OCI-LY7 (cell line): ENCODE results near the gene FAM111B. TPM values are rescaled to one million over a fixed set of nuclear protein-coding genes. Genes with fewer than 3 reads are reported as not detected.
"Not testable (repeated sequence)": the region's sequence is repeated elsewhere in the genome, so short reads cannot be mapped to it uniquely, and the experiment has no call there.

ENCODE experiments used
- BruUV-seq: library from RNA; stranded (reverse); fragments of 400-500 nt; replicated peaks from 2 replicates; lab custom pipeline; 2021; lab: Mats Ljungman, UMichigan
- CTCF ChIA-PET: fragments of 300-600 bp; sonication (Branson Sonifier 250); formaldehyde crosslinking; loops from one replicate; lab custom pipeline; 2022; ENCODE audit warnings: antibody characterized with exemption; ENCODE audit not compliant: unreplicated experiment; lab: Charles Lee
- POLR2A ChIA-PET: fragments of 300-600 bp; sonication (Branson Sonifier 250); formaldehyde crosslinking; loops from one replicate; lab custom pipeline; 2022; ENCODE audit warnings: antibody characterized with exemption; lab: Charles Lee
- DNase-seq: peaks from one replicate; pipeline ENCODE4 v3.0.0-alpha.2; 2015; ENCODE audit warnings: low spot score
- H2AFZ ChIP-seq: fragments of 200-600 bp; sonication (generic), shearing (Covaris generic); 2 replicates; pipeline ENCODE4 v1.6.1; 2014; ENCODE audit warnings: mild to moderate bottlenecking, antibody characterized with exemption, low read length, moderate library complexity
- H3K27ac ChIP-seq: fragments of 200-600 bp; sonication (generic); 2 replicates; pipeline ENCODE4 v1.5.1; 2014; ENCODE audit warnings: mixed run types, low read depth, mild to moderate bottlenecking, moderate library complexity, low read length, inconsistent platforms; ENCODE audit not compliant: poor library complexity, severe bottlenecking
- H3K36me3 ChIP-seq: fragments of 200-600 bp; sonication (generic); 2 replicates; pipeline ENCODE4 v1.6.1; 2014; ENCODE audit warnings: mild to moderate bottlenecking, antibody characterized with exemption, low read length, moderate library complexity, mixed read lengths; ENCODE audit not compliant: insufficient read depth
- H3K4me1 ChIP-seq: fragments of 200-600 bp; sonication (generic); 2 replicates; pipeline ENCODE4 v1.5.1; 2014; ENCODE audit warnings: mild to moderate bottlenecking, low read length; ENCODE audit not compliant: insufficient read depth, poor library complexity, severe bottlenecking
- H3K4me2 ChIP-seq: fragments of 200-600 bp; sonication (generic); 2 replicates; pipeline ENCODE4 v1.6.1; 2014; ENCODE audit warnings: mild to moderate bottlenecking, low read length
- H3K4me3 ChIP-seq: fragments of 200-600 bp; sonication (generic); 2 replicates; pipeline ENCODE4 v1.5.1; 2014; ENCODE audit warnings: mild to moderate bottlenecking, low read depth, low read length; ENCODE audit not compliant: poor library complexity, severe bottlenecking
- H3K79me2 ChIP-seq: fragments of 200-600 bp; sonication (generic); 2 replicates; pipeline ENCODE4 v1.6.1; 2016; ENCODE audit warnings: low read depth, mild to moderate bottlenecking, low read length, moderate library complexity, mixed read lengths; ENCODE audit not compliant: insufficient read depth
- H3K9me2 ChIP-seq: fragments of 200-600 bp; sonication (generic); 2 replicates; pipeline ENCODE4 v1.6.1; 2016; ENCODE audit warnings: mild to moderate bottlenecking, low read length, mixed read lengths; ENCODE audit not compliant: insufficient read depth
- H3K9me3 ChIP-seq: fragments of 200-600 bp; sonication (generic); 2 replicates; pipeline ENCODE4 v1.6.1; 2014; ENCODE audit warnings: mild to moderate bottlenecking, mixed run types, low read length, mixed read lengths
- H4K20me1 ChIP-seq: fragments of 200-600 bp; sonication (generic); 2 replicates; pipeline ENCODE4 v1.6.1; 2014; ENCODE audit warnings: mild to moderate bottlenecking, antibody characterized with exemption, low read length, moderate library complexity, mixed read lengths; ENCODE audit not compliant: insufficient read depth
- EZH2phosphoT487 ChIP-seq: fragments of 200-600 bp; sonication (generic); IDR thresholded peaks from 2 replicates; pipeline ENCODE4 v1.6.1; 2018; ENCODE audit warnings: low read depth, borderline replicate concordance, mild to moderate bottlenecking, mixed run types, antibody characterized with exemption, low read length, moderate library complexity, mixed read lengths
- intact Hi-C: fragments of 100-400 bp; cut with micrococcal nuclease; formaldehyde crosslinking; loops from one replicate; pipeline ENCODE4 v1.10.0; 2022; ENCODE audit not compliant: unreplicated experiment
- total RNA-seq, 2 experiments: library from RNA; depleted of rRNA in 1 of 2; stranded (reverse); fragments of >200 nt in 1 of 2; shearing (Covaris generic) in 1 of 2; gene quantifications; 2 replicates each; pipeline ENCODE4 v1.2.3, GENCODE V29; 2014 to 2022
- TF ChIP-seq, protein P1 (sequence below): fragments of 200-600 bp; sonication (generic); conservative IDR thresholded peaks from 2 replicates; pipeline ENCODE4 v1.5.1; 2014; ENCODE audit warnings: mild to moderate bottlenecking, antibody characterized with exemption, low read length, moderate library complexity, mixed read lengths

The FAM111B gene
- total RNA-seq, 2 experiments from 2014 or later: 37.6 to 38.1 TPM

DNA sequence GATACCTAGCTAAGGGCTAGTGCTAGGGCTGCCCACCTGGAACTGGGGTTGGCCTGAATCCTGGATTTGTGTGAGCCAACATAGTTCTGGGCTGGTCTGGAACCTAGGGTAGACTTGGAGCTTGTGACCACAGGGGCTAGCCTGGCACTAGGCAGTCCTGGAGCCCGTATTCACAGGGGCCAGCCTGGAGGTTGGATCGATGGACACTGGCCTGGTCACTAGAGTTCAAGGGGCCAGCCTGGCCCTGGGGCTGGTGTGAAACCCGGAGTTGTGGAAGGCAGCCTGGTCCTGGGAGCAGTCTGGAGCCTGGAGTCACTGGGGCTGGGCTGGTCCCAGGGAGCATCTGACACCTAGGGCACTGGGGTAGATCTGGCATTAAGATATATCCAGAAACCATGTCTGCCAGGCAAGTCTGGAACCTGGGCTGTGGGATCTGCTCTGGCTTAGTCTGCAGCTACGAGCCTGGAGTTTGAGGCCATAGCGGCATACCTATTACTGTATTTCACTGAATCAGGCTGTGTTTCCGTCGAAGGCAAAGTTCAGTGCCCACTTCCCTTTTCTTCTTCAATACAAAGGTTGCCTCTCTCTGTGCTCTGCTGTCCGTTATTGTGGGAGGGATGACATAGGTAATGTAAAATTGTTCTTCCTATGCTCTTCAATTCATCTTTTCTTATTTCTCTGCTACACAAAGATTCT, 30.0 kb upstream of the FAM111B start:
- peak overlapping the region; percentile 80 for H3K27ac ChIP-seq
- no peaks in the 10 kb centered on the region for H3K9me2 ChIP-seq
- H2AFZ ChIP-seq: peak overlapping the region; percentile 81
- H3K4me1 ChIP-seq: peaks cover 47% of the 10 kb centered on the region
- H3K79me2 ChIP-seq: no peaks in the 10 kb centered on the region
- H3K4me3 ChIP-seq: peak overlapping the region; percentile 46
- no peaks in the 10 kb centered on the region; the same call in 1 of the 2 replicates for H3K36me3 ChIP-seq
- DNase-seq: peak; percentile 87
- H4K20me1 ChIP-seq: no peaks in the 10 kb centered on the region
- BruUV-seq: no TSS peak
- ChIA-PET CTCF (no interaction called here), POLR2A (interaction anchor here (0.8 to 1.7 kb wide), 9 partner anchors 11 to 330 kb away, joined by 3 to 12 read pairs (median 4); no protein-coding TSS in a partner anchor)
- peaks cover 14% of the 10 kb centered on the region; the same call in 1 of the 2 replicates for H3K9me3 ChIP-seq
- intact Hi-C loops: loop anchor here (2.0 kb wide), 1 partner anchor 26 kb away; no protein-coding TSS in a partner anchor
- TF ChIP-seq, protein P1, sequence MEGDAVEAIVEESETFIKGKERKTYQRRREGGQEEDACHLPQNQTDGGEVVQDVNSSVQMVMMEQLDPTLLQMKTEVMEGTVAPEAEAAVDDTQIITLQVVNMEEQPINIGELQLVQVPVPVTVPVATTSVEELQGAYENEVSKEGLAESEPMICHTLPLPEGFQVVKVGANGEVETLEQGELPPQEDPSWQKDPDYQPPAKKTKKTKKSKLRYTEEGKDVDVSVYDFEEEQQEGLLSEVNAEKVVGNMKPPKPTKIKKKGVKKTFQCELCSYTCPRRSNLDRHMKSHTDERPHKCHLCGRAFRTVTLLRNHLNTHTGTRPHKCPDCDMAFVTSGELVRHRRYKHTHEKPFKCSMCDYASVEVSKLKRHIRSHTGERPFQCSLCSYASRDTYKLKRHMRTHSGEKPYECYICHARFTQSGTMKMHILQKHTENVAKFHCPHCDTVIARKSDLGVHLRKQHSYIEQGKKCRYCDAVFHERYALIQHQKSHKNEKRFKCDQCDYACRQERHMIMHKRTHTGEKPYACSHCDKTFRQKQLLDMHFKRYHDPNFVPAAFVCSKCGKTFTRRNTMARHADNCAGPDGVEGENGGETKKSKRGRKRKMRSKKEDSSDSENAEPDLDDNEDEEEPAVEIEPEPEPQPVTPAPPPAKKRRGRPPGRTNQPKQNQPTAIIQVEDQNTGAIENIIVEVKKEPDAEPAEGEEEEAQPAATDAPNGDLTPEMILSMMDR: no peak
- TF ChIP-seq EZH2phosphoT487: no peak
- H3K4me2 ChIP-seq: peak overlapping the region; percentile 68

DNA sequence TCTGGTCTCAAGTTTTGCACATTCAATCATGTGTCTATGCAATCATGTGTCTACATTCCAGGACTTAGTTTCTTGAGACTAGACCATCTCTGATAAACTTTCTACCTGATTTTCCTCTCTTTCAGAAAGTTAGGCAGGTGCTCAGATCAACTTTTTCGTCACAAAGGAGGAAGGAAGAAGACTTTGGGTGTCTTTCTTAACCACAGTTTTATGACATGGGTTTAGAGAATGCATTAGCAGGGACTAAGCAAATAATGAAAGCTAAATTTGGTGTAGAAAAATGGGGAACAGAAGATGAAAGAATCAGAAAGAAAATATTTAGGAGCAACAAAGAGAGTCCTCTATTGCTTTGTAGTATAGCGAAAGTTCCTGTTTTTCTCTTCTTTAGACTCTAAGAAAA, 28.6 kb upstream of the FAM111B start:
- CTCF ChIA-PET: no interaction called here
- no TSS peak for BruUV-seq
- POLR2A ChIA-PET: interaction anchor here (0.7 to 1.7 kb wide), 9 partner anchors 9 to 1399 kb away, joined by 3 to 8 read pairs (median 4); partner anchors contain the start of gene PATL1

DNA sequence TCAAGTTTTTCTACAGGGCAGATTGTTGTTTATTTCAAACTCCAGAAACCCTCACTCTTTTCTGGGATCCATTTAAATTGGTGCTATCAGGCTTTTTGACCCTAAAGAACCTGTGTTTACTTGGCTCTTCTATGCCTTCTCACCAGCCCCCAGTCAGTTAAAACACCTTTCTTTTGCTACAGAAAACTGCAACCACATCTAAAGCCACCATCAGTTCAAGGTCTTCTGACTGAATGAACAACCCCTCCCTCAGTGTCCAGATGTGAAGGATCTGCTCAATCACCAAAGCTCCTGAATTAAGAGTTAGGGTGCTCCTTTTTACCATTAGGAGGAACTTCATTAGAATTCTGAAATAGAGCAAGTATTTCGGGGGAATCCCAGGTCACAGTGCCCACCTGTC, 28.0 kb upstream of the FAM111B start:
- Histone ChIP-seq H3K79me2 (no peaks in the 10 kb centered on the region), H3K36me3 (no peaks in the 10 kb centered on the region; the same call in 1 of the 2 replicates), H3K4me1 (peaks cover 42% of the 10 kb centered on the region), H2AFZ (peak overlapping the region; percentile 81; the same call in 1 of the 2 replicates), H3K9me2 (no peaks in the 10 kb centered on the region), H3K27ac (peak overlapping the region; percentile 80), H3K4me3 (peak overlapping the region; percentile 46), H3K4me2 (peak overlapping the region; percentile 68), H3K9me3 (peaks cover 13% of the 10 kb centered on the region; the same call in 1 of the 2 replicates), H4K20me1 (no peaks in the 10 kb centered on the region)
- ChIA-PET CTCF (no interaction called here), POLR2A (interaction anchor here (0.7 to 1.7 kb wide), 10 partner anchors 9 to 1399 kb away, joined by 3 to 8 read pairs (median 4); partner anchors contain the start of gene PATL1)
- DNase-seq: no peak
- intact Hi-C loops: no loop called here
- no peak for TF ChIP-seq EZH2phosphoT487
- TF ChIP-seq, protein P1: no peak
- BruUV-seq: no TSS peak

More for the DNA sequence above, 28.6 kb upstream of the FAM111B start:
- H3K36me3 ChIP-seq: no peaks in the 10 kb centered on the region; the same call in 1 of the 2 replicates
- intact Hi-C loops: no loop called here
- peak overlapping the region; percentile 68 for H3K4me2 ChIP-seq
- H3K27ac ChIP-seq: peak overlapping the region; percentile 80
- no peaks in the 10 kb centered on the region for H3K9me2 ChIP-seq
- H4K20me1 ChIP-seq: no peaks in the 10 kb centered on the region
- peak; percentile 65 for DNase-seq
- peaks cover 43% of the 10 kb centered on the region for H3K4me1 ChIP-seq
- H3K9me3 ChIP-seq: peaks cover 14% of the 10 kb centered on the region; the same call in 1 of the 2 replicates
- no peaks in the 10 kb centered on the region for H3K79me2 ChIP-seq
- H3K4me3 ChIP-seq: peak overlapping the region; percentile 46
- TF ChIP-seq EZH2phosphoT487: no peak
- peak overlapping the region; percentile 81; the same call in 1 of the 2 replicates for H2AFZ ChIP-seq

DNA sequence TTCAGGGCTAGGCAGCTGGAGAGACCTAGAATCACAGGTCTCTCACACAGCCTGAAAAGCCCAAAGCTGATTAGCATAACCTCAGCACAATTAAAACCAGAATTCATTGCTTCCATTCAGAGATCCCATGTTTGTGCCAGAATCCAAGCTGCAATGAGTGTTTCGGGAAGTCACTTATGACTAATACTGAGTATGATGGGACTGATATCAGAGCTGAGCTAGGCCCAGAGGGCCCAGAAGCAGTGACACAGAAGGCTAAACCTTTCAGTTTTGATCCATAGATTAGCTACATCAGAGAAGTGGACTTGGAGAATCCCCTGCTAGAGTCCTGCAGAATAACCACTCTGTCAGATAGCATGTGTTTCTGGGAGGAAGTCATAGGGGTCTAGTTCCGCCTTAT, 26.6 kb upstream of the FAM111B start:
- DNase-seq, H3K4me2 ChIP-seq, H4K20me1 ChIP-seq, H2AFZ ChIP-seq, BruUV-seq, H3K27ac ChIP-seq, H3K4me3 ChIP-seq, H3K36me3 ChIP-seq, H3K79me2 ChIP-seq, H3K9me3 ChIP-seq, H3K9me2 ChIP-seq, CTCF ChIA-PET, intact Hi-C loops: not testable (repeated sequence)
- H3K4me1 ChIP-seq: peaks cover 49% of the 10 kb centered on the region
- POLR2A ChIA-PET: interaction anchor here (1.0 to 1.8 kb wide), 4 partner anchors 9 to 27 kb away, joined by 3 to 6 read pairs (median 5); partner anchors contain the start of gene FAM111B
